ENCODE measurements around the gene CYP27B1.

GRCh38 chr12:57736741-57737466, 30.0 kb downstream of the CYP27B1 start:
- no peak for TF ChIP-seq BDP1 (IDR thresholded peaks at IDR 0.05; ENCODE audit: insufficient read depth, insufficient read length)
- TF ChIP-seq CREB1 (IDR thresholded peaks at IDR 0.05): 0 out of 2 replicates have a peak, but pooled peaks have one; percentile 12
- TF ChIP-seq CREB1 (CRISPR knock-in tag; IDR thresholded peaks at IDR 0.05): no peak
- TF ChIP-seq ETV6 (IDR thresholded peaks at IDR 0.05; ENCODE audit: borderline replicate concordance in 1 of 2, low read depth in 2 of 2, low read length in 1 of 2): no peak
- no peak for TF ChIP-seq ETV6 (CRISPR knock-in tag; IDR thresholded peaks at IDR 0.05; ENCODE audit: borderline replicate concordance)
- TF ChIP-seq YY1 (IDR thresholded peaks at IDR 0.05; ENCODE audit: borderline replicate concordance in 1 of 3, control insufficient read depth in 1 of 3, extremely low read depth in 1 of 3, insufficient read depth in 3 of 3, insufficient read length in 1 of 3, insufficient replicate concordance in 2 of 3, low read depth in 1 of 3, low read length in 2 of 3): no peak
- TF ChIP-seq TAF7 (tag; IDR thresholded peaks at IDR 0.05): no peak
- no peak for TF ChIP-seq GTF3C2 (IDR thresholded peaks at IDR 0.05; ENCODE audit: borderline replicate concordance, extremely low read depth, insufficient read length)
- no peak for TF ChIP-seq BRCA1 (IDR thresholded peaks at IDR 0.05)
- no peak for TF ChIP-seq BRCA1 (CRISPR knock-in tag; IDR thresholded peaks at IDR 0.05)
- no peak for TF ChIP-seq EGR1 (conservative IDR thresholded peaks at IDR 0.05)
- TF ChIP-seq ZFP1 (CRISPR knock-in tag; IDR thresholded peaks at IDR 0.05): no peak
- TF ChIP-seq CHD2 (IDR thresholded peaks at IDR 0.05; ENCODE audit: low read depth, low read length): no peak
- TF ChIP-seq TSC22D4 (tag; IDR thresholded peaks at IDR 0.05): no peak
- TF ChIP-seq KDM4B (IDR thresholded peaks at IDR 0.05; ENCODE audit: borderline replicate concordance in 2 of 2, low read depth in 1 of 2): no peak
- TF ChIP-seq POLR2A (conservative IDR thresholded peaks at IDR 0.05): no peak
